K562 (cell line): Measurements from ENCODE around the gene SCARB2. TPM values are rescaled to one million over a fixed set of nuclear protein-coding genes. Genes with fewer than 3 reads are reported as not detected.

ENCODE experiments used
- DIDO1 ChIP-seq: fragments of 450-650 bp; IDR thresholded peaks from 2 replicates; pipeline ENCODE4 v1.6.1; 2016; ENCODE audit warnings: low read depth, missing biosample characterization, missing genetic modification characterization
- EP300 ChIP-seq: IDR thresholded peaks from 2 replicates; pipeline ENCODE4 v1.6.1; 2012; ENCODE audit warnings: low read length, improper control_type of control experiment
- FOSL1 ChIP-seq: fragments of 200-800 bp; sonication (Bioruptor generic); conservative IDR thresholded peaks from 2 replicates; pipeline ENCODE4 v1.6.1; 2016; ENCODE audit warnings: missing genetic modification characterization, missing compliant biosample characterization
- HDAC6 ChIP-seq: IDR thresholded peaks from 2 replicates; pipeline ENCODE4 v1.6.1; 2012; ENCODE audit warnings: low read depth, mild to moderate bottlenecking, control low read depth, inconsistent platforms, low read length, moderate library complexity
- PRMT5 ChIP-seq: sonication (generic); formaldehyde crosslinking; IDR thresholded peaks from 2 replicates; pipeline ENCODE4 v1.5.0; 2020; ENCODE audit warnings: missing genetic modification reagents
- RBM22 ChIP-seq: fragments of 200-400 bp; formaldehyde crosslinking; IDR thresholded peaks from 2 replicates; pipeline ENCODE4 v1.6.1; 2018; ENCODE audit warnings: low read length, low read depth; ENCODE audit not compliant: poor library complexity, severe bottlenecking
- RFX7 ChIP-seq: fragments of 250-450 bp; sonication (Bioruptor Pico); IDR thresholded peaks from 2 replicates; pipeline ENCODE4 v1.5.1; 2021; ENCODE audit warnings: mild to moderate bottlenecking
- TAF1 ChIP-seq: IDR thresholded peaks from 2 replicates; pipeline ENCODE4 v1.6.1; 2011; ENCODE audit warnings: mild to moderate bottlenecking, low read length, moderate library complexity; ENCODE audit not compliant: insufficient read depth, control insufficient read depth, severe bottlenecking; ENCODE audit errors: extremely low read depth
- ZBTB40 ChIP-seq, 2 experiments: fragments of 450-650 bp in 1 of 2; sonication (generic) in 1 of 2; formaldehyde crosslinking in 1 of 2; IDR thresholded peaks; 2 replicates each; pipeline versions ENCODE4 v1.7.1 to v1.9.0; 2016 to 2022; ENCODE audit warnings: inconsistent platforms in 1 of 2, mild to moderate bottlenecking in 1 of 2, missing genetic modification reagents in 1 of 2
- ZBTB49 ChIP-seq: sonication (generic); formaldehyde crosslinking; IDR thresholded peaks from 2 replicates; pipeline ENCODE4 v1.8.0; 2022; ENCODE audit warnings: missing genetic modification reagents, mild to moderate bottlenecking, borderline replicate concordance
- ZKSCAN1 ChIP-seq: fragments of 150-350 bp; IDR thresholded peaks from 2 replicates; pipeline ENCODE4 v1.6.1; 2016; ENCODE audit warnings: low read depth, low read length
- ZNF143 ChIP-seq: sonication (generic); formaldehyde crosslinking; IDR thresholded peaks from 2 replicates; pipeline ENCODE4 v1.9.0; 2022; ENCODE audit warnings: mild to moderate bottlenecking, missing genetic modification reagents
- ZNF146 ChIP-seq: IDR thresholded peaks from one replicate; pipeline ENCODE4 v1.6.1; 2018; ENCODE audit warnings: missing compliant biosample characterization; ENCODE audit not compliant: unreplicated experiment
- ZNF197 ChIP-seq: fragments of 200-800 bp; sonication (Bioruptor generic); IDR thresholded peaks from 2 replicates; pipeline ENCODE4 v1.6.1; 2016; ENCODE audit warnings: low read depth, missing genetic modification characterization, missing compliant biosample characterization
- ZNF41 ChIP-seq: fragments of 250-450 bp; sonication (Bioruptor Pico); conservative IDR thresholded peaks from 2 replicates; pipeline ENCODE4 v1.4.0; 2020; ENCODE audit warnings: mild to moderate bottlenecking
- polyA plus RNA-seq, 8 experiments: library from polyadenylated mRNA; depleted of rRNA in 4 of 8; stranded (reverse) in 5 of 8; unstranded in 3 of 8; fragments of >200 nt; fragmentation: Nextera tagmentation in 2 of 8; fragmentation: Illumina TruSeq in 1 of 8; extraction: Ambion mirVana in 2 of 8; extraction: Trizol in 1 of 8; gene quantifications; 2 replicates each; pipeline versions ENCODE4 v1.2.1 to v1.2.3, GENCODE V29; 2011 to 2014; ENCODE audit warnings: inconsistent platforms in 1 of 8, missing spikeins in 1 of 8
- total RNA-seq, 7 experiments: library from RNA; depleted of rRNA in 6 of 7; stranded (reverse); fragments of >200 nt in 6 of 7; fragmentation: Illumina TruSeq in 2 of 7; extraction: Trizol in 2 of 7; gene quantifications; 2 replicates each; pipeline versions ENCODE4 v1.2.1 to v1.2.3, GENCODE V29; 2011 to 2021; ENCODE audit warnings: low replicate concordance in 1 of 7

The SCARB2 gene
- total and polyA plus RNA-seq, 9 of the 15 experiments (the other 6 are each of a cell fraction or from before 2014, with no cell fraction given) = 6.1 to 25.8 (median 17.8) TPM

GRCh38 chr4:76147454-76148141 lies 66.0 kb downstream of the SCARB2 start (continued):
- TF ChIP-seq DIDO1 (tag) = no peak
- TF ChIP-seq FOSL1 = no peak
- TF ChIP-seq RBM22 = no peak
- TF ChIP-seq ZNF41 = no peak
- TF ChIP-seq ZKSCAN1 = no peak
- no peak for TF ChIP-seq ZNF197
- no peak for TF ChIP-seq RFX7 (CRISPR knock-in tag)
- TF ChIP-seq EP300 = no peak; the same call in 1 of the 2 replicates
- no peak for TF ChIP-seq ZNF143 (CRISPR knock-in tag)
- TF ChIP-seq PRMT5 (CRISPR knock-in tag) = no peak
- TF ChIP-seq ZNF146 (CRISPR knock-in tag) = no peak
- TF ChIP-seq ZBTB49 (CRISPR knock-in tag) = no peak
- TF ChIP-seq ZBTB40 (IDR thresholded peaks at IDR 0.05) = no peak
- no peak for TF ChIP-seq ZBTB40 (CRISPR knock-in tag; IDR thresholded peaks at IDR 0.05)
- TF ChIP-seq TAF1 = no peak
- no peak for TF ChIP-seq HDAC6
